ENCODE measurements around the gene HBP1.

Gene HBP1

DNA sequence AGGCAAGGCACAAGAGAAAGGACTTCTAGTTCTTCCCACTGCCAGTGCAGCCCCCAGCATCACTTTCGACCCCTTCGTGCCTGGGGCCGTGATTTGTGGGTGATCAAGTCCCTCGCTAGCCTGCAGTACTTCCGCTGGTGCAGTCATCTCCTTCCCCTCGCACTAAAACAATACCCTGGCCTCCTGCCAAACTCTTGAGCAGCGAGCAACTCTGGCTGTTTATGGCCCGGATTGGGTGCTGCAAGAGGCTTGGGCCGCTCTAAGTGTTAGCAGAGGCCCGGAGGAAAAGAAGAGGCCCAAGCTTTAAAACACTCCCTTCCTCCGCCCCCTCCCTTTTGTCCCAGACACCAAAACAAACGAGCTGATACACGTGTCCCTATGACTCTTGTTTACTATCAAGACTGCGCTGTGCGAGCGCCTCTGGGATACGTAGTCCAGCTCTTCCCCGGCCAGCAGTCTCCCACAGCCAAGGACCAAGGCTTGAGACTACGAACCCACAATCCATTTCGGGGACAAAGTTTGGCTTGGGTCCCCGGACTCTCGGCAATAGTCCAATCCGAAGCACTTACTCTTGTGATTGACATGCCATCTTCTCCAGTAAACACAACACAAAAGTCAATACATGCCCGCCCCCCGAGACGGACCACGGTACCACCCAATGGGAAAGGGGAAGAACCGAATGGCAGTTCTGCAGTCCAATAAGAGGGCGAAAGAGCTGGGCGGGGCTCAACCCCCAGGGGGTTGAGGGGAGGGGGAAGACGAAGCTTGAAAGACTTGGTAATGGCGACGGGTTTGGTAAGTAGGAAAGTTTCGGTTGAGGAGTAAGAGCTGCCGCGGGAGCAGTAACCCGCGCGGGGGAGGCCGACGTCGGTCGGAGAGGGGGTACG lies at the start of gene HBP1:
Gene HBP1, plus strand, starts transcription at position 771 of the 887 bp plus-strand sequence. CDS start 10,891 bp downstream, outside the sequence.
- no peak for TF ChIP-seq CTCF (conservative IDR thresholded peaks at IDR 0.05; ENCODE audit: control insufficient read depth, insufficient read depth, low read depth, low read length)
- peak within 1 kb of the TSS; percentile 69 for H3K4me3 ChIP-seq (ENCODE audit: control insufficient read depth, low read depth, low read length)
- DNase-seq (ENCODE audit: low read depth), result peak; percentile 100

- no peak for TF ChIP-seq CTCF (conservative IDR thresholded peaks at IDR 0.05; ENCODE audit: control insufficient read depth, insufficient read depth, low read depth, low read length)
- DNase-seq (ENCODE audit: low read depth), result no peak
- no peak overlapping the region for H3K4me3 ChIP-seq (ENCODE audit: control insufficient read depth, low read depth, low read length)
Measured at GRCh38 chr7:107119376-107120105, 49.3 kb upstream of the HBP1 start.

GRCh38 chr7:107122486-107122911 lies 46.3 kb upstream of the HBP1 start:
- DNase-seq (ENCODE audit: low read depth), result peak; percentile 33
- no peak overlapping the region for H3K4me3 ChIP-seq (ENCODE audit: control insufficient read depth, low read depth, low read length)
- TF ChIP-seq CTCF (conservative IDR thresholded peaks at IDR 0.05; ENCODE audit: control insufficient read depth, insufficient read depth, low read depth, low read length), result no peak

- no peak overlapping the region for H3K4me3 ChIP-seq (ENCODE audit: control insufficient read depth, low read depth, low read length)
- no peak for TF ChIP-seq CTCF (conservative IDR thresholded peaks at IDR 0.05; ENCODE audit: control insufficient read depth, insufficient read depth, low read depth, low read length)
- DNase-seq (ENCODE audit: low read depth), result no peak
Measured at GRCh38 chr7:107123392-107123791, 45.4 kb upstream of the HBP1 start.

GRCh38 chr7:107125475-107125874 lies 43.3 kb upstream of the HBP1 start:
- DNase-seq (ENCODE audit: low read depth), result no peak
- TF ChIP-seq CTCF (conservative IDR thresholded peaks at IDR 0.05; ENCODE audit: control insufficient read depth, insufficient read depth, low read depth, low read length), result no peak
- H3K4me3 ChIP-seq (ENCODE audit: control insufficient read depth, low read depth, low read length), result no peak overlapping the region

- TF ChIP-seq CTCF (conservative IDR thresholded peaks at IDR 0.05; ENCODE audit: control insufficient read depth, insufficient read depth, low read depth, low read length), result no peak
- H3K4me3 ChIP-seq (ENCODE audit: control insufficient read depth, low read depth, low read length), result no peak overlapping the region
- no peak for DNase-seq (ENCODE audit: low read depth)
Measured at GRCh38 chr7:107128217-107128616, 40.6 kb upstream of the HBP1 start.

Data from fibroblast of mammary gland (primary cell).